H1 (cell line): ENCODE measurements around the gene ZNF730. TPM values are rescaled to one million over a fixed set of nuclear protein-coding genes. Genes with fewer than 3 reads are reported as not detected.
"Not testable (repeated sequence)": the region's sequence is repeated elsewhere in the genome, so short reads cannot be mapped to it uniquely, and the experiment has no call there.

Experiments
- CTCF ChIA-PET: fragments of 300-600 bp; sonication (Branson Sonifier 250); formaldehyde crosslinking; loops from one replicate; lab custom pipeline; 2021; ENCODE audit not compliant: partially characterized antibody; lab: Charles Lee
- POLR2A ChIA-PET: fragments of 300-600 bp; sonication (Branson Sonifier 250); formaldehyde crosslinking; loops from one replicate; lab custom pipeline; 2021; ENCODE audit warnings: inconsistent platforms; ENCODE audit not compliant: partially characterized antibody; lab: Charles Lee
- DNase-seq, 2 experiments: peaks; one replicate each; pipeline versions ENCODE4 v3.0.0 to v3.0.0-alpha.2; 2010 to 2022; ENCODE audit warnings: low spot score in 2 of 2, low read depth in 1 of 2, mixed read lengths in 1 of 2
- FAIRE-seq: peaks from 2 replicates; lab custom pipeline; 2011; peaks lifted over from hg19 to GRCh38; lab: Jason Lieb, UNC
- H2AFZ ChIP-seq: 2 replicates; pipeline ENCODE4 v1.8.1; 2012; ENCODE audit warnings: low read length, inconsistent platforms
- H2AK5ac ChIP-seq: 2 replicates; pipeline ENCODE4 v1.6.1; 2013; ENCODE audit warnings: low read depth, low read length
- H2BK120ac ChIP-seq: replicated peaks from 2 replicates; pipeline ENCODE3; 2013; ENCODE audit warnings: low read depth, low read length, inconsistent platforms
- H2BK12ac ChIP-seq: 2 replicates; pipeline ENCODE4 v1.6.1; 2013; ENCODE audit warnings: low read depth, low read length
- H2BK15ac ChIP-seq: 2 replicates; pipeline ENCODE4 v1.6.1; 2013; ENCODE audit warnings: low read length
- H2BK20ac ChIP-seq: 2 replicates; pipeline ENCODE4 v1.6.1; 2013; ENCODE audit warnings: low read length
- H2BK5ac ChIP-seq: 2 replicates; pipeline ENCODE4 v1.6.1; 2013; ENCODE audit warnings: low read depth, low read length
- H3K14ac ChIP-seq: 2 replicates; pipeline ENCODE4 v1.6.1; 2013; ENCODE audit warnings: inconsistent platforms; ENCODE audit not compliant: insufficient read length
- H3K18ac ChIP-seq: 2 replicates; pipeline ENCODE4 v1.6.1; 2013; ENCODE audit warnings: low read length; ENCODE audit errors: extremely low read depth
- H3K23ac ChIP-seq: 2 replicates; pipeline ENCODE4 v1.6.1; 2013; ENCODE audit warnings: inconsistent platforms; ENCODE audit not compliant: insufficient read length
- H3K23me2 ChIP-seq: 2 replicates; pipeline ENCODE4 v1.6.1; 2013; ENCODE audit warnings: low read depth, low read length
- H3K27ac ChIP-seq: 2 replicates; pipeline ENCODE4 v1.6.1; 2011; ENCODE audit warnings: low read depth, low read length, inconsistent platforms
- H3K27me3 ChIP-seq, 4 experiments: replicated peaks in 1 of 4; 1 replicate in 1 of 4; 2 replicates in 3 of 4; pipeline versions ENCODE4 v1.6.1 to v1.8.1; 2011 to 2013; ENCODE audit warnings: low read length in 3 of 4, mild to moderate bottlenecking in 3 of 4, inconsistent platforms in 2 of 4, mixed read lengths in 2 of 4, moderate library complexity in 1 of 4; ENCODE audit not compliant: control insufficient read depth in 3 of 4, insufficient read depth in 3 of 4; ENCODE audit errors: extremely low read depth in 1 of 4
- H3K36me3 ChIP-seq, 4 experiments: 2 replicates each; pipeline versions ENCODE4 v1.6.1 to v1.8.1; 2011 to 2013; ENCODE audit warnings: mild to moderate bottlenecking in 4 of 4, low read length in 3 of 4, moderate library complexity in 2 of 4, control low read depth in 1 of 4, inconsistent platforms in 1 of 4; ENCODE audit not compliant: insufficient read depth in 4 of 4, control insufficient read depth in 2 of 4
- H3K4ac ChIP-seq: replicated peaks from 2 replicates; pipeline ENCODE3; 2013; ENCODE audit warnings: low read length, low read depth, mixed read lengths, inconsistent platforms; ENCODE audit not compliant: insufficient read length
- H3K4me1 ChIP-seq, 4 experiments: replicated peaks in 1 of 4; 1 replicate in 1 of 4; 2 replicates in 3 of 4; pipeline versions ENCODE4 v1.6.1 to v1.8.1; 2011 to 2013; ENCODE audit warnings: low read length in 3 of 4, inconsistent platforms in 2 of 4, mixed read lengths in 1 of 4; ENCODE audit not compliant: insufficient read depth in 4 of 4, control insufficient read depth in 3 of 4
- H3K4me2 ChIP-seq, 2 experiments: 2 replicates each; pipeline versions ENCODE4 v1.6.1 to v1.8.1; 2011 to 2013; ENCODE audit warnings: low read depth in 2 of 2, low read length in 2 of 2, control low read depth in 1 of 2, inconsistent platforms in 1 of 2, mild to moderate bottlenecking in 1 of 2; ENCODE audit not compliant: insufficient read depth in 1 of 2
- H3K4me3 ChIP-seq, 4 experiments: fragments of 200-600, 300-600 bp in 1 of 4; sonication (generic), shearing (Covaris generic), sonication (Bioruptor Twin) in 1 of 4; 2 replicates each; pipeline versions ENCODE4 v1.5.1 to v1.8.1; 2011 to 2016; ENCODE audit warnings: low read length in 4 of 4, low read depth in 3 of 4, control low read depth in 2 of 4, inconsistent platforms in 2 of 4, mild to moderate bottlenecking in 2 of 4, mixed read lengths in 1 of 4, moderate library complexity in 1 of 4; ENCODE audit not compliant: insufficient read depth in 2 of 4; ENCODE audit errors: extremely low read depth in 1 of 4
- H3K56ac ChIP-seq: replicated peaks from 2 replicates; pipeline ENCODE3; 2013; ENCODE audit warnings: low read depth, mild to moderate bottlenecking, mixed read lengths, low read length, inconsistent platforms; ENCODE audit not compliant: insufficient read length
- H3K79me1 ChIP-seq: 2 replicates; pipeline ENCODE4 v1.6.1; 2013; ENCODE audit warnings: low read depth, low read length, control low read depth
- H3K79me2 ChIP-seq, 2 experiments: 2 replicates each; pipeline versions ENCODE4 v1.6.1 to v1.8.1; 2012 to 2013; ENCODE audit warnings: low read length in 2 of 2, mild to moderate bottlenecking in 2 of 2, inconsistent platforms in 1 of 2; ENCODE audit not compliant: insufficient read depth in 2 of 2, control insufficient read depth in 1 of 2
- H3K9ac ChIP-seq, 4 experiments: replicated peaks in 1 of 4; 1 replicate in 1 of 4; 2 replicates in 3 of 4; pipeline versions ENCODE4 v1.6.1 to v1.8.1; 2011 to 2013; ENCODE audit warnings: low read depth in 3 of 4, low read length in 3 of 4, control low read depth in 2 of 4, mild to moderate bottlenecking in 2 of 4, moderate library complexity in 2 of 4, inconsistent platforms in 1 of 4; ENCODE audit errors: extremely low read depth in 1 of 4
- H3K9me3 ChIP-seq, 2 experiments: 2 replicates each; pipeline versions ENCODE4 v1.6.1 to v1.8.1; 2012 to 2013; ENCODE audit warnings: mild to moderate bottlenecking in 2 of 2, moderate library complexity in 2 of 2, control low read depth in 1 of 2, inconsistent platforms in 1 of 2, low read depth in 1 of 2, low read length in 1 of 2, mixed read lengths in 1 of 2; ENCODE audit not compliant: insufficient read depth in 2 of 2
- H4K20me1 ChIP-seq, 2 experiments: replicated peaks in 1 of 2; 2 replicates each; pipeline versions ENCODE3 to v1.8.1; 2011 to 2013; ENCODE audit warnings: inconsistent platforms in 2 of 2, low read length in 2 of 2, mild to moderate bottlenecking in 1 of 2; ENCODE audit not compliant: insufficient read depth in 2 of 2, control insufficient read depth in 1 of 2
- H4K5ac ChIP-seq: 2 replicates; pipeline ENCODE4 v1.6.1; 2013; ENCODE audit warnings: low read length, low read depth, mixed read lengths, inconsistent platforms; ENCODE audit not compliant: insufficient read length
- H4K8ac ChIP-seq: 2 replicates; pipeline ENCODE4 v1.8.0; 2013; ENCODE audit warnings: mild to moderate bottlenecking, moderate library complexity, low read length, inconsistent platforms; ENCODE audit not compliant: insufficient read depth; ENCODE audit errors: extremely low read depth
- H4K91ac ChIP-seq: replicated peaks from 2 replicates; pipeline ENCODE3; 2013; ENCODE audit warnings: low read length, mixed read lengths, inconsistent platforms; ENCODE audit not compliant: insufficient read length
- POLR2A ChIP-seq, 2 experiments: IDR thresholded peaks; 1 replicate in 1 of 2; 2 replicates in 1 of 2; pipeline ENCODE4 v1.6.1; 2011; ENCODE audit warnings: low read depth in 2 of 2, low read length in 2 of 2, mild to moderate bottlenecking in 2 of 2; ENCODE audit errors: control extremely low read depth in 1 of 2
- WGBS, 2 experiments: shearing (Covaris generic) in 1 of 2; methylation state at CpG; one replicate each; pipeline versions ENCODE4 v1.1.6 to v1.1.7; 2013 to 2015; ENCODE audit warnings: low lambda C conversion rate in 2 of 2, mixed read lengths in 2 of 2, inconsistent platforms in 1 of 2, low coverage in 1 of 2, missing lambda C conversion rate in 1 of 2; ENCODE audit not compliant: insufficient replicate concordance in 2 of 2, insufficient coverage in 1 of 2, insufficient read length in 1 of 2; ENCODE audit errors: extremely low coverage in 1 of 2, missing lambda C conversion rate in 1 of 2; 5-methylcytosine and 5-hydroxymethylcytosine counted together
- polyA plus RNA-seq, 7 experiments: library from polyadenylated mRNA; depleted of rRNA in 3 of 7; stranded (reverse) in 5 of 7; unstranded in 2 of 7; fragments of >200 nt in 5 of 7; fragments of 200-250 nt in 2 of 7; gene quantifications; 1 replicate in 5 of 7; 2 replicates in 1 of 7; 4 replicates in 1 of 7; pipeline versions ENCODE4 v1.2.1 to v1.2.3, GENCODE V29; 2011 to 2013; ENCODE audit warnings: missing spikeins in 2 of 7, mixed read lengths in 2 of 7
- total RNA-seq: library from RNA; stranded (reverse); fragmentation: NEBNext Ultra II Directional; extraction: Animal tissue kit (Norgen Biotek cat#: 25700); gene quantifications from 2 replicates; pipeline ENCODE4 v1.2.1, GENCODE V29; 2021

ZNF730 gene
- total and polyA plus RNA-seq, 2 of the 8 experiments (the other 6 are each of a cell fraction or from before 2014, with no cell fraction given): 7.0 to 29.4 TPM

GRCh38 chr19:23077776-23078175, 39.0 kb upstream of the ZNF730 start:
- not testable (repeated sequence) for H3K18ac ChIP-seq, H2BK5ac ChIP-seq, H2BK120ac ChIP-seq, FAIRE-seq, H4K8ac ChIP-seq, DNase-seq, H2AK5ac ChIP-seq, H3K9me3 ChIP-seq, H4K20me1 ChIP-seq, H3K9ac ChIP-seq, H3K4ac ChIP-seq, H3K27ac ChIP-seq, H3K23ac ChIP-seq, H3K14ac ChIP-seq, H3K23me2 ChIP-seq, H4K91ac ChIP-seq, H2BK12ac ChIP-seq, H3K56ac ChIP-seq, H2BK20ac ChIP-seq, H4K5ac ChIP-seq, H3K79me1 ChIP-seq, H3K4me1 ChIP-seq, H2AFZ ChIP-seq, H3K27me3 ChIP-seq, H2BK15ac ChIP-seq
- H3K4me3 ChIP-seq: 0 out of 8 replicates have a peak overlapping the region, but pooled peaks of 1 of the 4 experiments have one; percentile 15
- H3K79me2 ChIP-seq: peaks cover 20 to 73% of the 10 kb centered on the region in 2 experiments
- peak overlapping the region; percentile 33 to 63 for H3K4me2 ChIP-seq
- 72% methylated on average over 2 of the region's 2 CpGs; no CpG with 5 or more reads in 1 of the 2 experiments for WGBS, 2 experiments
- 0 out of 3 replicates have a peak, but pooled peaks of 1 of the 2 experiments have one; percentile 24 for TF ChIP-seq POLR2A (IDR thresholded peaks at IDR 0.05; ENCODE audit: control extremely low read depth in 1 of 2, low read depth in 2 of 2, low read length in 2 of 2)
- ChIA-PET POLR2A (interaction anchor here (0.6 to 1.3 kb wide), 5 partner anchors 15 to 176 kb away, joined by 3 to 5 read pairs (median 3); no protein-coding TSS in a partner anchor), CTCF (interaction anchor here (1.4 kb wide), 1 partner anchor 206 kb away, joined by 3 read pairs; no protein-coding TSS in a partner anchor)
- H3K36me3 ChIP-seq: peaks cover 2 to 30% (median 16%) of the 10 kb centered on the region in 4 experiments; a peak in 5 of 8 replicates
